H9 (cell line): Measurements from ENCODE around the gene EGFL6. TPM values are rescaled to one million over a fixed set of nuclear protein-coding genes. Genes with fewer than 3 reads are reported as not detected.
"Not testable (repeated sequence)": the region's sequence is repeated elsewhere in the genome, so short reads cannot be mapped to it uniquely, and the experiment has no call there.

Source experiments
- DNase-seq: peaks from one replicate; pipeline ENCODE4 v3.0.0-alpha.2; 2017
- H2AFZ ChIP-seq: one replicate; pipeline ENCODE4 v1.6.1; 2013; ENCODE audit warnings: mild to moderate bottlenecking, low read length, control low read depth, moderate library complexity
- H2AK5ac ChIP-seq: 2 replicates; pipeline ENCODE4 v1.6.1; 2013; ENCODE audit warnings: low read length, control low read depth, mixed read lengths; ENCODE audit not compliant: insufficient read length
- H2BK120ac ChIP-seq: one replicate; pipeline ENCODE4 v1.6.1; 2013; ENCODE audit warnings: low read depth, mild to moderate bottlenecking, low read length, control low read depth, inconsistent platforms; ENCODE audit not compliant: poor library complexity, severe bottlenecking
- H2BK12ac ChIP-seq: 2 replicates; pipeline ENCODE4 v1.6.1; 2013; ENCODE audit warnings: low read length, control low read depth, mixed read lengths, low read depth; ENCODE audit not compliant: insufficient read length
- H2BK15ac ChIP-seq: 2 replicates; pipeline ENCODE4 v1.6.1; 2013; ENCODE audit warnings: low read depth, low read length, control low read depth
- H2BK20ac ChIP-seq: one replicate; pipeline ENCODE4 v1.6.1; 2013; ENCODE audit warnings: low read depth, mild to moderate bottlenecking, low read length, control low read depth, inconsistent platforms; ENCODE audit not compliant: poor library complexity, severe bottlenecking
- H2BK5ac ChIP-seq: 2 replicates; pipeline ENCODE4 v1.6.1; 2013; ENCODE audit warnings: low read length, control low read depth, mixed read lengths; ENCODE audit not compliant: insufficient read length
- H3K14ac ChIP-seq: 2 replicates; pipeline ENCODE4 v1.6.1; 2013; ENCODE audit warnings: low read length, control low read depth; ENCODE audit not compliant: insufficient read depth
- H3K18ac ChIP-seq: 2 replicates; pipeline ENCODE4 v1.6.1; 2013; ENCODE audit warnings: low read depth, mild to moderate bottlenecking, mixed read lengths, low read length, control low read depth; ENCODE audit not compliant: insufficient read length
- H3K23ac ChIP-seq: 2 replicates; pipeline ENCODE4 v1.6.1; 2013; ENCODE audit warnings: low read length, control low read depth, mixed read lengths, low read depth; ENCODE audit not compliant: insufficient read length
- H3K23me2 ChIP-seq: 2 replicates; pipeline ENCODE4 v1.6.1; 2013; ENCODE audit warnings: low read depth, mild to moderate bottlenecking, mixed read lengths, low read length, control low read depth; ENCODE audit not compliant: insufficient read length, poor library complexity, severe bottlenecking
- H3K27ac ChIP-seq: 2 replicates; pipeline ENCODE4 v1.5.1; 2013; ENCODE audit warnings: low read length, control low read depth, mixed read lengths, low read depth; ENCODE audit not compliant: insufficient read length
- H3K27me3 ChIP-seq: 2 replicates; pipeline ENCODE4 v1.6.1; 2013; ENCODE audit warnings: low read length, control low read depth, inconsistent platforms; ENCODE audit not compliant: insufficient read depth
- H3K4ac ChIP-seq: 2 replicates; pipeline ENCODE4 v1.6.1; 2013; ENCODE audit warnings: low read depth, mild to moderate bottlenecking, control low read depth, inconsistent platforms, low read length, moderate library complexity
- H3K4me1 ChIP-seq: 2 replicates; pipeline ENCODE4 v1.6.1; 2013; ENCODE audit warnings: low read length, control low read depth, inconsistent platforms; ENCODE audit not compliant: insufficient read depth
- H3K4me2 ChIP-seq: 2 replicates; pipeline ENCODE4 v1.6.1; 2013; ENCODE audit warnings: low read length, control low read depth, mixed read lengths; ENCODE audit not compliant: insufficient read length, insufficient read depth
- H3K56ac ChIP-seq: 2 replicates; pipeline ENCODE4 v1.6.1; 2013; ENCODE audit warnings: low read depth, mild to moderate bottlenecking, mixed read lengths, low read length, control low read depth; ENCODE audit not compliant: insufficient read length
- H3K79me1 ChIP-seq: 2 replicates; pipeline ENCODE4 v1.6.1; 2013; ENCODE audit warnings: low read depth, mild to moderate bottlenecking, moderate library complexity, low read length, control low read depth, inconsistent platforms; ENCODE audit not compliant: insufficient read depth, poor library complexity, severe bottlenecking
- H3K79me2 ChIP-seq: 2 replicates; pipeline ENCODE4 v1.6.1; 2013; ENCODE audit warnings: low read length, control low read depth, inconsistent platforms; ENCODE audit not compliant: insufficient read depth
- H3K9ac ChIP-seq: 2 replicates; pipeline ENCODE4 v1.6.1; 2013; ENCODE audit warnings: low read length, control low read depth, mixed read lengths; ENCODE audit not compliant: insufficient read length; ENCODE audit errors: extremely low read depth
- H3K9me3 ChIP-seq: one replicate; pipeline ENCODE4 v1.6.1; 2013; ENCODE audit warnings: low read depth, low read length, inconsistent platforms; ENCODE audit not compliant: control insufficient read depth
- H3T11ph ChIP-seq: one replicate; pipeline ENCODE4 v1.6.1; 2013; ENCODE audit warnings: mild to moderate bottlenecking, low read length, control low read depth, inconsistent platforms
- H4K20me1 ChIP-seq: one replicate; pipeline ENCODE4 v1.6.1; 2013; ENCODE audit not compliant: control insufficient read depth, insufficient read length, insufficient read depth
- H4K5ac ChIP-seq: 2 replicates; pipeline ENCODE4 v1.6.1; 2013; ENCODE audit warnings: low read depth, mild to moderate bottlenecking, mixed read lengths, low read length, control low read depth; ENCODE audit not compliant: insufficient read length
- H4K8ac ChIP-seq: replicated peaks from 2 replicates; pipeline ENCODE4 v1.6.1; 2013; ENCODE audit warnings: low read length, control low read depth, mixed read lengths, low read depth; ENCODE audit not compliant: insufficient read length
- H4K91ac ChIP-seq: 2 replicates; pipeline ENCODE4 v1.6.1; 2013; ENCODE audit warnings: low read depth, mild to moderate bottlenecking, moderate library complexity, mixed read lengths, low read length, control low read depth; ENCODE audit not compliant: insufficient read length
- H3K27ac Mint-ChIP-seq, 3 experiments: 2 replicates in 2 of 3; 3 replicates in 1 of 3; pipeline ENCODE4 v1.8.0; 2020 to 2021; ENCODE audit warnings: mixed read lengths in 3 of 3, mild to moderate bottlenecking in 1 of 3, moderate library complexity in 1 of 3
- H3K27me3 Mint-ChIP-seq: 2 replicates; pipeline ENCODE4 v1.8.0; 2021; ENCODE audit warnings: low read depth, mild to moderate bottlenecking, moderate library complexity, mixed read lengths
- H3K36me3 Mint-ChIP-seq, 3 experiments: 2 replicates in 2 of 3; 3 replicates in 1 of 3; pipeline ENCODE4 v1.8.0; 2020 to 2021; ENCODE audit warnings: low read depth in 3 of 3, mixed read lengths in 3 of 3; ENCODE audit not compliant: insufficient read depth in 1 of 3
- H3K4me1 Mint-ChIP-seq, 2 experiments: 2 replicates each; pipeline ENCODE4 v1.8.0; 2020; ENCODE audit warnings: mixed read lengths in 2 of 2
- H3K4me3 Mint-ChIP-seq, 2 experiments: 2 replicates in 1 of 2; 3 replicates in 1 of 2; pipeline ENCODE4 v1.8.0; 2020 to 2021; ENCODE audit warnings: mild to moderate bottlenecking in 2 of 2, mixed read lengths in 2 of 2, moderate library complexity in 1 of 2
- H3K9me3 Mint-ChIP-seq, 2 experiments: 2 replicates in 1 of 2; 3 replicates in 1 of 2; pipeline ENCODE4 v1.8.0; 2020; ENCODE audit warnings: mild to moderate bottlenecking in 2 of 2, mixed read lengths in 2 of 2, moderate library complexity in 1 of 2
- CTCF ChIP-seq: fragments of 200-600 bp; sonication (generic); conservative IDR thresholded peaks from 3 replicates; pipeline ENCODE4 v1.8.0; 2021; ENCODE audit warnings: antibody characterized with exemption, mild to moderate bottlenecking
- WGBS: extraction: QIAGEN DNeasy Blood & Tissue Kit; methylation state at CpG from one replicate; pipeline ENCODE4 v1.1.7; 2013; ENCODE audit warnings: missing lambda C conversion rate, low lambda C conversion rate, mixed read lengths; ENCODE audit not compliant: insufficient read length; ENCODE audit errors: extremely low coverage; 5-methylcytosine and 5-hydroxymethylcytosine counted together
- total RNA-seq: library from RNA; stranded (reverse); gene quantifications from 2 replicates; pipeline ENCODE4 v1.2.1, GENCODE V29; 2021

Gene EGFL6
- total RNA-seq, 1 experiment from 2014 or later, result 0.94 TPM

- H3K4me3 Mint-ChIP-seq, result no peak overlapping the region
- H3K27ac ChIP-seq, result no peak overlapping the region
- H3K23me2 ChIP-seq, result no peaks in the 10 kb centered on the region
- no peak overlapping the region for H3K18ac ChIP-seq
- H2BK12ac ChIP-seq, result no peak overlapping the region
- no peak overlapping the region for H3K4ac ChIP-seq
- no peaks in the 10 kb centered on the region for H3K79me1 ChIP-seq
- H3K79me2 ChIP-seq, result no peaks in the 10 kb centered on the region
- H3K36me3 Mint-ChIP-seq, result peaks cover 4 to 13% (median 5%) of the 10 kb centered on the region in 3 experiments; a peak in 5 of 7 replicates
- no peaks in the 10 kb centered on the region for H3K4me1 ChIP-seq
- no peak overlapping the region for H3K27ac Mint-ChIP-seq
- DNase-seq, result no peak
- no peaks in the 10 kb centered on the region for H3K9me3 ChIP-seq
- WGBS, result no CpG with 5 or more reads among the region's 8 CpGs
- H3K23ac ChIP-seq, result no peak overlapping the region
- H3K27me3 ChIP-seq, result no peaks in the 10 kb centered on the region
- H2AK5ac ChIP-seq, result no peak overlapping the region
- no peaks in the 10 kb centered on the region; the same call in none of the 2 replicates for H3K27me3 Mint-ChIP-seq
- no peak overlapping the region for H3T11ph ChIP-seq
- no peak overlapping the region for H2AFZ ChIP-seq
- no peak overlapping the region for H3K56ac ChIP-seq
- no peak overlapping the region for H2BK15ac ChIP-seq
- H2BK5ac ChIP-seq, result no peak overlapping the region
- no peak overlapping the region for H2BK20ac ChIP-seq
- no peak overlapping the region for H4K5ac ChIP-seq
- H4K20me1 ChIP-seq, result no peaks in the 10 kb centered on the region
- no peak overlapping the region for H2BK120ac ChIP-seq
- no peak overlapping the region for H3K9ac ChIP-seq
- TF ChIP-seq CTCF, result no peak
- no peak overlapping the region for H3K14ac ChIP-seq
- H4K91ac ChIP-seq, result no peak overlapping the region
- no peak overlapping the region for H3K4me2 ChIP-seq
- peaks cover 46 to 68% of the 10 kb centered on the region in 2 experiments for H3K9me3 Mint-ChIP-seq
- H3K4me1 Mint-ChIP-seq, result peaks cover 0 to 3% of the 10 kb centered on the region in 2 experiments; a peak in 1 of 4 replicates
- no peak overlapping the region for H4K8ac ChIP-seq
Observed at GRCh38 chrX:13627306-13627705, 57.9 kb downstream of the EGFL6 start.

- not testable (repeated sequence) for H4K5ac ChIP-seq, H3K23ac ChIP-seq, H3T11ph ChIP-seq, H2BK15ac ChIP-seq, H2BK120ac ChIP-seq, H3K27ac ChIP-seq, H3K4me1 ChIP-seq, H3K27me3 Mint-ChIP-seq, H3K14ac ChIP-seq, H2BK20ac ChIP-seq, H2AFZ ChIP-seq, H3K4me3 Mint-ChIP-seq, H3K27me3 ChIP-seq, DNase-seq, H3K18ac ChIP-seq, H3K4me2 ChIP-seq, H2BK5ac ChIP-seq, H4K20me1 ChIP-seq, H2BK12ac ChIP-seq, H3K9ac ChIP-seq, H3K4me1 Mint-ChIP-seq, H4K91ac ChIP-seq, H3K4ac ChIP-seq, H2AK5ac ChIP-seq, H3K56ac ChIP-seq, H4K8ac ChIP-seq, H3K27ac Mint-ChIP-seq, H3K23me2 ChIP-seq, H3K79me1 ChIP-seq, H3K79me2 ChIP-seq
- peaks cover 58 to 60% of the 10 kb centered on the region in 2 experiments for H3K9me3 Mint-ChIP-seq
- H3K36me3 Mint-ChIP-seq, result peaks cover 16 to 29% (median 24%) of the 10 kb centered on the region in 3 experiments
- H3K9me3 ChIP-seq, result peaks cover 34% of the 10 kb centered on the region
- whole genome bisulfite sequencing, result no CpG with 5 or more reads among the region's 9 CpGs
Observed at GRCh38 chrX:13637224-13637623, 67.8 kb downstream of the EGFL6 start.
